GM15510 (cell line): Measurements from ENCODE around the gene CIITA.

Experiments used
- POLR2A ChIP-seq: IDR thresholded peaks from 3 replicates; pipeline ENCODE4 v1.6.1; 2011; ENCODE audit warnings: borderline replicate concordance; ENCODE audit not compliant: insufficient read length; ENCODE audit errors: extremely low read depth

The CIITA gene

GRCh38 chr16:10921536-10922327, 44.7 kb downstream of the CIITA start:
- no peak for TF ChIP-seq POLR2A

GRCh38 chr16:10922328-10923145, 45.5 kb downstream of the CIITA start:
- TF ChIP-seq POLR2A, result no peak

GRCh38 chr16:10923146-10923649, 46.2 kb downstream of the CIITA start:
- peak; percentile 16 for TF ChIP-seq POLR2A

DNA sequence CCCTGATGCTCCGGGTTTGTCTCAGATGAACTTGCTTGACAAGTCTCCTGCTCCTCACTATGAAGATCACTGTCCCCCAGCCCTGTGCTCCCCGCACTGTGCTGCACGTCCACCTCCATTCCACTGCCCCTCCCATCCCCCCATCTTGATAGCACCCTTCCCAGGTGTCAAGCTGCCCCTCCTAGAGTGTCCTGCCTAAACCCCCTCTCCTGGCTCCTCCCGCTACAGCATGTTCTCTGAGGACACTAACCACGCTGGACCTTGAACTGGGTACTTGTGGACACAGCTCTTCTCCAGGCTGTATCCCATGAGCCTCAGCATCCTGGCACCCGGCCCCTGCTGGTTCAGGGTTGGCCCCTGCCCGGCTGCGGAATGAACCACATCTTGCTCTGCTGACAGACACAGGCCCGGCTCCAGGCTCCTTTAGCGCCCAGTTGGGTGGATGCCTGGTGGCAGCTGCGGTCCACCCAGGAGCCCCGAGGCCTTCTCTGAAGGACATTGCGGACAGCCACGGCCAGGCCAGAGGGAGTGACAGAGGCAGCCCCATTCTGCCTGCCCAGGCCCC, 46.7 kb downstream of the CIITA start:
- no peak for TF ChIP-seq POLR2A

GRCh38 chr16:10926094-10926493, 49.1 kb downstream of the CIITA start:
- no peak for TF ChIP-seq POLR2A

GRCh38 chr16:10926867-10927266, 49.9 kb downstream of the CIITA start:
- no peak for TF ChIP-seq POLR2A

GRCh38 chr16:10927497-10928112, 50.6 kb downstream of the CIITA start:
- peak; percentile 47 for TF ChIP-seq POLR2A

GRCh38 chr16:10929853-10930754, 53.1 kb downstream of the CIITA start:
- peak; percentile 39 for TF ChIP-seq POLR2A

DNA sequence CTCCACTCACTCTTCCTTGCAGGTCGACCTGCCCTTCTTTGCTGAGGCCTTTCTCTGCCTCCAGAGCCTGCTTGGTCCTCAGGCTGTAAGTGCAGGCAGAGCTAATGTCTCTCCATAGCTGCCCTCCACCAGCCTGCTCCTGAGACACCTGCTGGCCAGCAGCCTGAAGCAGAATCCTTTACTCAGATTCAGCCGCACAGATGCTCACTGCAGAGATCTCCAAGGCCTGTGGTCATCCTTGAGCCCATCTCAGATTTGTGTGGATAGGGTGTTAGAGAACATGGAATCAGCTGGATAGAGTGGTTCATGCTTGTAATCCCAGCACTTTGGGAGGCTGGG, 53.7 kb downstream of the CIITA start:
- no peak for TF ChIP-seq POLR2A

- no peak for TF ChIP-seq POLR2A
Measured at GRCh38 chr16:10931134-10931533, 54.1 kb downstream of the CIITA start.

DNA sequence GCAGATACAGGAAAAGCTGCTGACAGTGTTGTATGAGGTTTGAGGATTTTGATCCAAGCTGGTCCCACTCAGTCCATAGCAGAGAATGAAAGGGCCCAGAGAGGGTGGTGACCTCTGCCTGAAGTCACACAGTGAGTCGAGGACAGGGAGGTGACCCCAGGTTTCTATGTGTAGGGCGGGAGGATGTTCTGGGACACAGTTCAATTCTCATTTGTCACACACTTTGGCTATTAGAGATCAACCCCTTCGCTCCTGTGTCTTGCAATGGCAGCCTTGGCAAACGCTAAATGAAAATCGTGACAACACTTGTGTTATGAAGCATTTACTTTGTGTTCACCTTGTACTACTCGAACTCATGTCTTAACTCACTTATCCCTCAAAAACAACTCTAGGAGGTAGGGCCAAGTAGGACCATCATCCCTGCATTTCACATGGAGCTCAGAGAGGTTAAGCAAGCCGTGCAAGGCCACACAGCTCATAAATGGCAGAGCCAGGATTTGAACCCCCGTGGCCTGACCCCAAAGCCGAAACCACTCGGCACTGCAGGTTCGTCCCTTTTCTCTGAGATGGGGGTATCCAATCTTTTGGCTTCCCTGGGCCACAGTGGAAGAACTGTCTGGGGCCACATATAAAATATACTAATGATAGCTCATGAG, 55.1 kb downstream of the CIITA start:
- no peak for TF ChIP-seq POLR2A

DNA sequence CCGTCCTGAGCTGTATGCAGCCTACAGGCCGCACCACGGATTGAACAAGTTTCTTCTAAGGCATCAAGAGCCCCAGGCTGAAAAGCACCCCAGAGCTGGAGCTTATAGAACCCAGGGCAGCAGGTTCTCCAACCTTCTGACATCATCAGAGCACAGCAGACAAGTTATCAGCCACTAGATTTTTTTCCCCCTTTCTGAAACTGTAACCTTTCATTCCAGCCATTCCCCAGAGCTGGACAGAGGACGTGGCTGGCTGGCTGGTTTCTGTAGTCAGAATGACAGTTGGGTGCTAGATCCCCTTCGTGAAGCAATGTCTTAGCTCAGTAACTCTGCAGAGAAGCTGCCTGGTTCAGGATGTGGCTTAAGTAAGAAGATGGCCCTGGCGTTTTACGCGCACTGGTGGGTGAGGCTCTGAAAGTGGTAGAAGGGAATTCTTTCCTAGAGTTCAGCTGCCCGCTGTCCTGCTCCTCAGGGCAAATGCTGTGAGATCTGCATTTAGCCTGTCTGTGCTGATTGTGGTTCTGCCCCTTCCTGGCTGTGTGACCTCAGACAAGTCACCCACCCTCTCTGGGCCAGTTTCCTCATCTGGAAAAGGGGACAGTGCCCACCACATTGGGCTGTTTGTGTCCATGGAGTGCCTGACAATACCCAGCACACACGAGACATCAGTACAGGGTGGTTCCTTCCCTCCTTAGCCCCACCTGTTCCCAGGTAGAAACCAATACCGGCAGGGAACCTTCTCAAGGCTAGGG, 56.1 kb downstream of the CIITA start:
- no peak for TF ChIP-seq POLR2A

DNA sequence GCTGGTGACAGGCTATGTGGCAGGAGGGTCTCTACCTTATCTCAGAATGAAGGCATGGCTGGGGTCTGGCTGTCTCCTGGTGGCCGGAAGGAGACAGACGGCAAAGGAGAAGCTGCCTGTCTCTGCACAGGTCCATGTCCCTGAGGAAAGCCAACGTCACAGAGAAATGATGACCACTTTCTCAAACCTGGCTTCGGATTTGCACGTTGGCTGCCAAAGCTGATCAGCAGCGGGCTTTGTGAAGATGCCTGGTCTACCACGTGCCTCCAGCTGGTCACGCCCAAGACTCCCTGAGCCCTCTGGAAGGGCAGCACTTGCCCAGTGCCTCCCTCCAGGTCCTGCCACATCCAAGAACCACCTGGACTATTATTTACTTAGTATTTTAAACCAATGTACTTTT, 56.9 kb downstream of the CIITA start:
- no peak for TF ChIP-seq POLR2A

- TF ChIP-seq POLR2A, result no peak
Measured at GRCh38 chr16:10934325-10935107, 57.5 kb downstream of the CIITA start.
